Measurements from ENCODE around the gene SYT17.

Gene SYT17, protein sequence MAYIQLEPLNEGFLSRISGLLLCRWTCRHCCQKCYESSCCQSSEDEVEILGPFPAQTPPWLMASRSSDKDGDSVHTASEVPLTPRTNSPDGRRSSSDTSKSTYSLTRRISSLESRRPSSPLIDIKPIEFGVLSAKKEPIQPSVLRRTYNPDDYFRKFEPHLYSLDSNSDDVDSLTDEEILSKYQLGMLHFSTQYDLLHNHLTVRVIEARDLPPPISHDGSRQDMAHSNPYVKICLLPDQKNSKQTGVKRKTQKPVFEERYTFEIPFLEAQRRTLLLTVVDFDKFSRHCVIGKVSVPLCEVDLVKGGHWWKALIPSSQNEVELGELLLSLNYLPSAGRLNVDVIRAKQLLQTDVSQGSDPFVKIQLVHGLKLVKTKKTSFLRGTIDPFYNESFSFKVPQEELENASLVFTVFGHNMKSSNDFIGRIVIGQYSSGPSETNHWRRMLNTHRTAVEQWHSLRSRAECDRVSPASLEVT

GRCh38 chr16:19167710-19168370, at the start of gene SYT17:
TSS of gene SYT17 (plus strand) at chr16:19168240. CDS start at chr16:19168647, 407 bp downstream.
- in situ Hi-C loops (cut with MboI; ENCODE audit: low sequenced_read_pairs), result no loop called here

- in situ Hi-C loops (cut with MboI; ENCODE audit: low sequenced_read_pairs), result no loop called here
These were observed 49.1 kb upstream of the SYT17 start for GRCh38 chr16:19118938-19119431.

GRCh38 chr16:19119564-19119963, 48.5 kb upstream of the SYT17 start:
- in situ Hi-C loops (cut with MboI; ENCODE audit: low sequenced_read_pairs), result no loop called here

DNA sequence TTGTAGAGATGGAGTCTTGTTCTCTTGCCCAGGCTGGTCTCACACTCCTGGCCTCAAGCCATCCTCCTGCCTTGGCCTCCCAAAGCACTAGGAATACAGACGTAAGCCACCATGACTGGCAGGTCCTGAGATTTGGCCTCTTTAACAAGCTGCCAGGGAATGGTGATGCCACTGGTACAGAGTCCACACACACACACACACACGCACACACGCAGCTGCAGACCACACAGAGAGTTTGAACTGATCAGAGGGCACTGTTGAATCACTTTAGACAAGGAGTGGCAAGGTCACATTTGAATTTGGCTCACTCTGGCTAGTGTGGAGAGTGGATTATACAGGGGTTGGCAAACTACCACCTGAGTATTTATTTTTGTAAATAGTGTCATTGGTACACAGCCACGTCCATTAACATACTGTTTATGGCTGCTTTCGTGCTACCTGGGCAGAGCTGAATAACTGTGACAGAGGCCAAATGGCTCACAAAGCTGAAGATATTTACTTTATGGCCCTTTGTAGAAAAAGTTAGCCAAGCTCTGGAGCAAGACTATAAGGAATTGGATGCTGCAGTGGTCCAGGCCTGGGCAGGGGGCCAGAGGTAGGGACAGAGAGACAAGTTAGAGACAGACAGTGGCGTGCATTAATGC, 44.4 kb upstream of the SYT17 start:
- in situ Hi-C loops (cut with MboI; ENCODE audit: low sequenced_read_pairs), result no loop called here

DNA sequence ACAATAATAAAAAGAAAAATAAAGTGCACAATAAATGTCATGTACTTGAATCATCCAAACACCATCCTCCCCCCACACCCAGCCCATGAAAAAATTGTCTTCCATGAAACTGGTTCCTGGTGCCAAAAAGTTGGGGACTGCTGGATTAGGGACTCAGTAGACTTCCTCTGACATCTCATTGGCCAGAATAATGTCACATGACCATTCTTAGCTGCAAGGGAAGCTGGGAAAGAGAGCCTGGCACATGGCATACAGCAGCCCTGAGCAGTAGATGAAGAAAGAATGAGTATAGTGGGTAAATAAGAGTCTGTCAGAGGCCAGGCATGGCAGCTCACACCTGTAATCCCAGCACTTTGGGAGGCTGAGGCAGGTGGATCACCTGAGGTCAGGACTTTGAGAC, 41.7 kb upstream of the SYT17 start:
- in situ Hi-C loops (cut with MboI; ENCODE audit: low sequenced_read_pairs), result no loop called here

DNA sequence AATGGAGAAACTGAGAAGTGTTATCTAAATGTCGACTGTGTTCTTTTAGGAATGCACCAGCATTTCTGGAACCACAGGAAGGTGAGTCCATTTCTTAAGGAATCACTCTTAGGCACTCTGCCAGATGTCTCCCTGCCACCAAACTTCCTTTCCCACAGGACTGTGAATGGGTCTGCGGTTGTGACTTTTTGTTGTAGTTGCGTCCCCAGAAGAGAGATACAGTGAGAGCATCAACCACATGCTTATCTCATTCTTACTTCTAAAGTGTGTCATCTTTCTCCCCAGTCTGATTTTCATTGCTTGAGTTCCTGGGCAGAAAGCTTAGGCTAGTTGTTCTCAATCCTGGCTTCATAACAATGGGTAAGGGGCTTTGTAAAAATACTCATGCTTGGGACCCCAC, 40.8 kb upstream of the SYT17 start:
- in situ Hi-C loops (cut with MboI; ENCODE audit: low sequenced_read_pairs), result no loop called here

DNA sequence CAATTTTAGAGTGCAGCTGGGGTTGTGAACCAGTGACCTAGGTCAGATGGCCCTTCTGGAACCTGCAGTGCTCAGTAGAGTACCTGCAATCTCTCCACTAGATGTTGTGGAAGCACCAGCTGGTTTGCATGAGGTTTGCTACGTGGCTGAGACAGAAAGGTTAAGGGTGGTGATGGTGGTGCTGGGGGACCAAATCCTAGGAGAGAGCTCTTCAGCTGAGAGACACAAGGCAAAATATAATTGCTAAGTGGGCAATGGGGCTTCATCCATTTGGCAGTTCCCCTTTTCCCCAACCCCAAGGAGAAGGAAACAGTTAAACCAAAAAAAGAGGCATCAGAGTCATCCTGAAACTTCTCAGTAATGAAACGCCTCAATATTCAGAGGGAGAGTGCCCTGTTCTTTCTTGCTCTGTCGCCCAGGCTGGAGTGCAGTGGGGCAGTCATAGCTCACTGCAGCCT, 40.3 kb upstream of the SYT17 start:
- in situ Hi-C loops (cut with MboI; ENCODE audit: low sequenced_read_pairs), result no loop called here

GRCh38 chr16:19128454-19129200, 39.4 kb upstream of the SYT17 start:
- in situ Hi-C loops (cut with MboI; ENCODE audit: low sequenced_read_pairs), result no loop called here

GRCh38 chr16:19130385-19130784, 37.7 kb upstream of the SYT17 start:
- in situ Hi-C loops (cut with MboI; ENCODE audit: low sequenced_read_pairs), result no loop called here

GRCh38 chr16:19130852-19131824, 36.9 kb upstream of the SYT17 start:
- in situ Hi-C loops (cut with MboI; ENCODE audit: low sequenced_read_pairs), result no loop called here

DNA sequence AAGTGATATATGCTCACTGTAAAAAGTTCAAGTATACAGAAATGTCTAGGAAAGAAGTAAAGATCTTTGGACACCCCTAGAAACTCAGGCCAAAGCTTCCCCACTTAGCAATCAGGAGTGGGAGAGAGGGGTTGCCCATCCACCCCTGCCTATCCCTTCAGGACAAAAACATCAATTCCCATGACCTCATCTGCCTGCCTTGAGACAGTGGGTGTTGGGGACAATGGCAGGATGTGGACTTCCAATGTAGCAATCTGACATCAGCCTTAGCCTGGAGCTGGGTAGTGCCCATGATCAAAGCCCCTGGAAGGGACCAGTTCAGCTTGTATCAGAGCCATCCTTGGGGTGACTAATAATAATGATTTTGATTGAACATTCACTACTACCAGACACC, 36.2 kb upstream of the SYT17 start:
- in situ Hi-C loops (cut with MboI; ENCODE audit: low sequenced_read_pairs), result no loop called here

- in situ Hi-C loops (cut with MboI; ENCODE audit: low sequenced_read_pairs), result no loop called here
These were observed 35.8 kb upstream of the SYT17 start for GRCh38 chr16:19132255-19132654.

DNA sequence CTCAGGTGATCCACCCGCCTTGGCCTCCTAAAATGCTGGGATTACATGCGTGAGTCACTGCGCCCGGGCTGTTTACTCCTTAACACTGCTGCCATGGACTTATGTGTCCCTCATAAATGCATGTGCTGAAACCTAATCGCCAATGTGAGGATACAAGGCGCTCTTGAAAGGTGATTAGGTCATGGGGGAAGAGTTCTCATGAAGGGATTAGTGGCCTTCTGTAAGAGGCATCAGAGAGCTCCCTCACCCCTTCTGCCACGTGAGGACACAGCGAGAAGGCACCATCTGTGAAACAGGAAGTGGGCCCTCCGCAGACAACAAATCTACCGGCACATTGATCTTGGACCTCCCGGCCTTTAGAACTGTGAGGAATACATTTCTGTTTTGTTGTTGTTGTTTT, 35.1 kb upstream of the SYT17 start:
- in situ Hi-C loops (cut with MboI; ENCODE audit: low sequenced_read_pairs), result no loop called here

DNA sequence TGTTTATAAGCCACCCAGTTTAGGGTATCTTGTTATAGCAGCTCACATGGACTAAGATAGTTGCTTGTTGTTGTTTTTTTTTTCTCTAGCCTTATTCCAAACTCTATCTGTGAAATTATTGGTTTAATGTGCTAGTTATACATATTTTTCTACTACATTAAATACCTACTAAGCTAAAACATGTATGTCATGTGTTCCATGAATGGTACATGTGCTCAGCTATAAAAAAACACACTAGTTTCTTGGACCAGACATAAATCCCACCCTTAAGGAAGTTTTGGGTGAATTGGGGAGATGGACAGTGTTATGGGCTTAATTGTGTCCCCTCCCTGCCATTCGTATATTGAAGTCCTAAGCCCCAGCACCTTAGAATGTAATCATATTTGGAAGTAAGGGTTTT, 34.4 kb upstream of the SYT17 start:
- in situ Hi-C loops (cut with MboI; ENCODE audit: low sequenced_read_pairs), result no loop called here

DNA sequence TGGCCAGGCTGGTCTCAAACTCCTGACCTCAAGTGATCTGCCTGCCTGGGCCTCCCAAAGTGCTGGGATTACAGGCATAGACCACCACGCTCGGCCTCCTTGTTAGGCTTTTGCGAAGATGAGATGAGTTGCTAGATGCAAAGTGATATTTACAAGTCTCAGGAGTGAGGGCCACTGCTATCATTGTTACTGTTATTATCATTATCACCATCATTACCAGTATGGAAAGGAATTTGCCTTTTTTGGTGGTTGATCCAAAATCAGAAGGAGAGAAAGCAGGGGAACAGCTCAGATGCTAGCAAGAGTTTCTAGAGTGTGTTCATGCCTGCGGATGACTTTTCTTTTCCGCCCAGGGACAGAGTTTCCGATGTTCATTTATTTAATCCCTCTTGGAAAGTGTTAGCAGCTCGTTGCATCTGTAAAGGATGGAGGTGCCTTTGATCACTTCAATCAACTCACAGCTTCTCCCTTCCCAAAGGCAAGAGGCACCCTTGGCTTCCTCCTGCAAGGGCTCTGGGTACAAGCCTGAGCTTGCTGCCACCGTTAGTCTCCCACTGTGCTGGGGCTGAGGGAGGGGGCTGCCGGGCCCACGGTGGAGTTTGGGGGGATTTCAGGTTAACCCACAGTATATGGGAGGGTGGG, 32.7 kb upstream of the SYT17 start:
- in situ Hi-C loops (cut with MboI; ENCODE audit: low sequenced_read_pairs), result no loop called here

DNA sequence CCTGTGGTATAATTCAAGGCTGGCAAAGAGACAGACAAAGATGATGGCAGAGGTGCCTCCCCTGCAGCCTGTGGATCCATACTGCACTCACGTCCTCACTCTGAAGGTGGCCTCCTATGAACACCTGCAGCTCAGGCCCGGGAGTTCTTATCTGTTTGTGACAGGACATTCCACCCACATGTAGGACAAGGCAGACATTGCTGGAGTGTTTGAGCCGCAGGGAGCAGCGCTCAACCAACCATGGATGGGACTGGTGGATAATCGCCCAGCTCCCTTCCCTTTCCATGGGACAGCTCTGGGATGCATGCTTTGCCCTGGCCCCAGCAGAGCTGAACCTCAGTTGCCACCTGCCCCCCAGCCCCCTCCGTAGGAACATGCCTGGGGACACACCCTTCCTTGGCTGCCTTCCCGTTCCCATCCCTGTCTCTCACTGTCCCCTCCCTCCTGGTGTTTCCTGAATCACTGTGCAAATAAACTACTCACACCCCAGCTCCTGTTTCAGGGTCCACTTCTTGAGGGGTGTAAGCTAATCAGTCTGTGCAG, 32.1 kb upstream of the SYT17 start:
- in situ Hi-C loops (cut with MboI; ENCODE audit: low sequenced_read_pairs), result no loop called here

DNA sequence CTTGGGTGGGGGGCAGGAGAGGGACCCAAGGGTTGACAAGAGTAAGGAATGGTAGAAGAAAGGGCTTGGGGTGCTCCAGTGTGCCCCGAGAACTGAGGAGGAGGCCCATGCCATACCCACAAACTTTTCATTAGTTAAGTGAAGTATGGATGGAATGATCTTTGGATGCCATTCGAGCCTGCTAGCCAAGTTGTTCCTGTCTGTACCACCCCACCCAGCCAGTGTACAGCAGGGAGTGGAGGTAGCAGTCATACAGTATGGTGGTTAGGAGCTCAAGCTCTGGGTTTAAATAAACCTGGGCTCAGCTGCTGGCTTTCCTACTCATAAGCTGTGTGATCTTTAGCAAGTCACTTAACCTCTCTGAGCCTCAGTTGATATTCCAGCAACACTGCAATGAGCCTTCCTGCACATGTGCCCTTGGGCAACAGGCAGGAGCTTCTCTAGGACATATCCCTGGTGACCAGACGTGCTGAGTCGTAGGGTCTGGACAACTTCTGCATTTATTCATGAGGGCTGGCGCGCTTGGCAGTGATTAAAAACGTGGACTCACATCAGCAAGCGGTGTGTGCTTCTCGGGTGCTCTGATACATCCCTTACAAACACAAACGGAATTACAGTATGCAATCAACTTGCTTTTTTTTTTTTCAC, 31.4 kb upstream of the SYT17 start:
- in situ Hi-C loops (cut with MboI; ENCODE audit: low sequenced_read_pairs), result no loop called here
